Neutrophil (primary cell): ENCODE measurements around the gene TLK1.
"Not testable (repeated sequence)": the region's sequence is repeated elsewhere in the genome, so short reads cannot be mapped to it uniquely, and the experiment has no call there.

Source experiments
- H3K27ac ChIP-seq: fragments of 200-600 bp; sonication (generic); 2 replicates; pipeline ENCODE4 v1.5.1; 2016; ENCODE audit warnings: mild to moderate bottlenecking, moderate library complexity
- H3K27me3 ChIP-seq: fragments of 200-600 bp; sonication (generic); 2 replicates; pipeline ENCODE4 v1.6.0; 2016; ENCODE audit warnings: mild to moderate bottlenecking
- H3K36me3 ChIP-seq: fragments of 200-600 bp; sonication (generic); 2 replicates; pipeline ENCODE4 v1.5.1; 2017
- H3K4me1 ChIP-seq, 2 experiments: fragments of 200-600 bp in 1 of 2; sonication (generic) in 1 of 2; 1 replicate in 1 of 2; 2 replicates in 1 of 2; pipeline versions ENCODE4 v1.5.1 to v1.6.1; 2013 to 2016; ENCODE audit warnings: low read depth in 1 of 2, low read length in 1 of 2, mild to moderate bottlenecking in 1 of 2, moderate library complexity in 1 of 2; ENCODE audit not compliant: control insufficient read depth in 1 of 2, insufficient read depth in 1 of 2
- H3K4me3 ChIP-seq, 2 experiments: fragments of 200-600 bp in 1 of 2; sonication (generic) in 1 of 2; 1 replicate in 1 of 2; 2 replicates in 1 of 2; pipeline ENCODE4 v1.5.1; 2013 to 2016; ENCODE audit warnings: low read depth in 1 of 2, low read length in 1 of 2, mild to moderate bottlenecking in 1 of 2, moderate library complexity in 1 of 2
- H3K9me3 ChIP-seq: fragments of 200-600 bp; sonication (generic); 2 replicates; pipeline ENCODE4 v1.5.1; 2016
- CTCF ChIP-seq: fragments of 200-600 bp; sonication (generic); IDR thresholded peaks from 2 replicates; pipeline ENCODE4 v1.5.1; 2016; ENCODE audit warnings: antibody characterized with exemption

The TLK1 gene

GRCh38 chr2:171095014-171095582, 65.6 kb downstream of the TLK1 start:
- H3K36me3 ChIP-seq, result no peaks in the 10 kb centered on the region
- no peaks in the 10 kb centered on the region for H3K27me3 ChIP-seq
- no peak overlapping the region for H3K27ac ChIP-seq
- no peaks in the 10 kb centered on the region for H3K4me1 ChIP-seq
- H3K4me3 ChIP-seq, result no peak overlapping the region
- no peaks in the 10 kb centered on the region for H3K9me3 ChIP-seq
- no peak for TF ChIP-seq CTCF

- H3K4me1 ChIP-seq, H3K27me3 ChIP-seq, H3K9me3 ChIP-seq, H3K4me3 ChIP-seq, H3K36me3 ChIP-seq, H3K27ac ChIP-seq: not testable (repeated sequence)
Observed at GRCh38 chr2:171091517-171091916, 69.2 kb downstream of the TLK1 start.

GRCh38 chr2:171089489-171089888, 71.2 kb downstream of the TLK1 start:
- no peak for TF ChIP-seq CTCF
- Histone ChIP-seq H3K4me1 (no peaks in the 10 kb centered on the region), H3K9me3 (no peaks in the 10 kb centered on the region), H3K36me3 (no peaks in the 10 kb centered on the region), H3K4me3 (no peak overlapping the region), H3K27me3 (no peaks in the 10 kb centered on the region), H3K27ac (no peak overlapping the region)

DNA sequence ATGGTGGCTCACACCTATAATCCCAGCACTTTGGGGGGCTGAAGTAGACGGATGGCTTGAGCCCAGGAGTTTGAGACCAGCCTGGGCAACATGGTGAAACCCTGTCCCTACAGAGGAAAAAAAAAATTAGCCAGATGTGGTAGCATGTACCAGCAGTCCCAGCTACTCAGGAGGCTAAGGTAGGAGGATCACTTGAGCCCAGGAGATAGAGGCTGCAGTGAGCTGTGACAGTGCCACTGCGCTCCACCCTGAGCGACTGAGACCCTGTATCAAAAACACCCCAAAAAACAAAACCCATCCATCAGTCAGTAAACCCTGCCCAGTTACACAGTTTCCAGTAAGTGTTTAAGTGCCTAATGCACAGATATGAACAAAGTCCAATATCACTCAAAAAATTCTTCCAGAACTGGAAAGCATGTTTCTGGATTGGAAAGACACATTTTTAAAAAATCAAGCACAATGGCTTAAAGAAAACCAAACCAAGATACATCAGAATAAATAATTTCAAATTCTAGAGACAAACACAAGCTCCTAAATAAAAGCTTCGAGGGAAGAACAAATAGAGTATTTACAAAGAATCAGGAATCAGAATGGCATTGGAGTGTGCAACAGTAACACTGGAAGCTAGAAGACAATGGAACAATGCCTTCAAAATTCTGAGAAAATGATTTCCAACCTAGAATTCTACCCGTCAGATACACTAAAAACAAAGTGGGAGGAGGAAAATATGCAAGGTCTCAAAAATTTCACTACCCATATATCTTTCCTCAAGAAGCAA, 72.4 kb downstream of the TLK1 start:
- no peaks in the 10 kb centered on the region for H3K27me3 ChIP-seq
- no peaks in the 10 kb centered on the region for H3K9me3 ChIP-seq
- H3K36me3 ChIP-seq, result no peaks in the 10 kb centered on the region
- no peak overlapping the region for H3K27ac ChIP-seq
- TF ChIP-seq CTCF, result no peak
- no peak overlapping the region for H3K4me3 ChIP-seq
- no peaks in the 10 kb centered on the region for H3K4me1 ChIP-seq

DNA sequence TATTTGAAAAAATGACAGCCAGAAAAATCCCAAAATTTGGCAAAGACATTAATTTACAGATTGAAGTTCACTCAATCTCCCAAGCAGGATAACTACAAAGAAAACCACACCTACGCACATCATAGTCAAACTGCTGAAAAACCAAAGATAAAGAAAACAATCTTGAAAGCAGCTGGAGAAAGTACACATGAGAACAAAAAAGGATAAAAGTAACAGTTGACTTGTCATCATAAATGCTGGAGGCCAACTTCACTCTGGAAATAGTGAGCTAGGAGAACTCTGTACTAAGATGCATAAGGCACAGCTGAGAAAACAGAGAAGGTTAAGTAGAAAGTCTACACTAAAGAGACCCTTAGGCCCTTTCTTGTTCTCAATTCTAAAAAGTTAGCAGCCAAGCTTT, 73.1 kb downstream of the TLK1 start:
- Histone ChIP-seq H3K36me3 (no peaks in the 10 kb centered on the region), H3K27me3 (no peaks in the 10 kb centered on the region), H3K9me3 (no peaks in the 10 kb centered on the region), H3K27ac (no peak overlapping the region), H3K4me1 (no peaks in the 10 kb centered on the region), H3K4me3 (no peak overlapping the region)
- no peak for TF ChIP-seq CTCF
